RWPE1 (cell line): ENCODE data around the gene GMPR2.
"Not testable (repeated sequence)": the region's sequence is repeated elsewhere in the genome, so short reads cannot be mapped to it uniquely, and the experiment has no call there.

Experiments
- CTCF ChIA-PET: fragments of 350-600 bp; sonication (Branson Sonifier 250); formaldehyde crosslinking; extraction: SDS; loops from one replicate; lab custom pipeline; 2021; lab: Yijun Ruan, JAX
- POLR2A ChIA-PET: fragments of 400-600 bp; formaldehyde crosslinking; extraction: SDS; loops from one replicate; lab custom pipeline; 2020; ENCODE audit warnings: antibody characterized with exemption; ENCODE audit not compliant: low non-redundant PET; lab: Yijun Ruan, JAX
- DNase-seq: peaks from one replicate; pipeline ENCODE4 v3.0.0; 2012; ENCODE audit warnings: low spot score
- H3K27ac ChIP-seq: fragments of 450-650 bp; 2 replicates; pipeline ENCODE4 v1.5.1; 2017
- TF ChIP-seq, protein P1 (sequence below): fragments of 450-650 bp; conservative IDR thresholded peaks from 2 replicates; pipeline ENCODE4 v1.5.1; 2017; ENCODE audit warnings: low read depth, mild to moderate bottlenecking

GMPR2 gene

DNA sequence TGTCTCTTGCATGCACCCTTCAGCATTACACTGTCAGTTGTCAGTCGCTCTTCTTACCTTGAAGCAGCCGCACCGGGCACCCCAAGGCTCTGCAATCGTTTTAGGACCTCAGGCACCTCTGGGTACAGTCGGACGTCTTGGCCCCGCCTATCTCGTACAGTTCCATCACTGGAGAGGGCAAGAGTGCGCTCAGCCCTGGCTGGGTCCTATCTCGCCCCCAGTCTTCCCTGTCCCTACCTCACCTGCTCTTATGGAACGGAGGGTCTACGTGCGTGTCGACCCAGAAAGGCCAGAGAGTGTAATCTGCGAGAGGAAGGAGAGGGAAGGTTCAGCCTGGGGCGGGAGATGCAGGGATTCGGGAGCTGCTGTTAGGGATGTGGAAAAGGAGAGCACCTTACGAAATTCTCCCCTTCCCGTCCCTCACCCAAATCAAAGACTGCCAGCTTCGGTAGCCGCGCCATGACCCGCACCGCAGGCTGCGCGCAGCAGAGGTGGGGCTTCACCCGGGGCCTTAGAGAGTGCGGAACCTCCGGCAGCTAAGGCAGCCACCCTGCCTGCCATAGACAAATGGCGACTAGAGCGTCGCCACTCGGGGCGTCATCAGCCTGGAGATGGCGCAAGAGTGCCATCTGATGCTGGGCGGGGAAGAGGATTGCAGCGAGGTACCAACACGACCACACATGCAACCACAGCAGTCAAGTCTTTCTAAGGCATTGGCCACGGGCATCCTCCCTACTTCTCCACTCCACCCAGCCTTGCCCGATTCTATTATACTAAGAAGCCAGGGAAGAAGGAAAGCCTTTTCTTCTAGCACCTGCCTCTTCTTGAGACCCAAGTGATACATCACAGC lies 17.0 kb upstream of the GMPR2 start, which contains the start of gene MDP1:
Gene MDP1 (minus strand): TSS at position 572 of the 850 bp plus-strand sequence. CDS start 111 bp downstream, at position 461.
- ChIA-PET POLR2A (no interaction called here), CTCF (interaction anchor here (1.0 to 1.2 kb wide), 2 partner anchors 17 to 27 kb away, joined by 3 read pairs; partner anchors contain the start of genes GMPR2 and IPO4)
- TF ChIP-seq, protein P1, sequence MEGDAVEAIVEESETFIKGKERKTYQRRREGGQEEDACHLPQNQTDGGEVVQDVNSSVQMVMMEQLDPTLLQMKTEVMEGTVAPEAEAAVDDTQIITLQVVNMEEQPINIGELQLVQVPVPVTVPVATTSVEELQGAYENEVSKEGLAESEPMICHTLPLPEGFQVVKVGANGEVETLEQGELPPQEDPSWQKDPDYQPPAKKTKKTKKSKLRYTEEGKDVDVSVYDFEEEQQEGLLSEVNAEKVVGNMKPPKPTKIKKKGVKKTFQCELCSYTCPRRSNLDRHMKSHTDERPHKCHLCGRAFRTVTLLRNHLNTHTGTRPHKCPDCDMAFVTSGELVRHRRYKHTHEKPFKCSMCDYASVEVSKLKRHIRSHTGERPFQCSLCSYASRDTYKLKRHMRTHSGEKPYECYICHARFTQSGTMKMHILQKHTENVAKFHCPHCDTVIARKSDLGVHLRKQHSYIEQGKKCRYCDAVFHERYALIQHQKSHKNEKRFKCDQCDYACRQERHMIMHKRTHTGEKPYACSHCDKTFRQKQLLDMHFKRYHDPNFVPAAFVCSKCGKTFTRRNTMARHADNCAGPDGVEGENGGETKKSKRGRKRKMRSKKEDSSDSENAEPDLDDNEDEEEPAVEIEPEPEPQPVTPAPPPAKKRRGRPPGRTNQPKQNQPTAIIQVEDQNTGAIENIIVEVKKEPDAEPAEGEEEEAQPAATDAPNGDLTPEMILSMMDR: peak; percentile 73
- peak; percentile 85 for DNase-seq
- H3K27ac ChIP-seq: peak within 1 kb of the TSS; percentile 94

DNA sequence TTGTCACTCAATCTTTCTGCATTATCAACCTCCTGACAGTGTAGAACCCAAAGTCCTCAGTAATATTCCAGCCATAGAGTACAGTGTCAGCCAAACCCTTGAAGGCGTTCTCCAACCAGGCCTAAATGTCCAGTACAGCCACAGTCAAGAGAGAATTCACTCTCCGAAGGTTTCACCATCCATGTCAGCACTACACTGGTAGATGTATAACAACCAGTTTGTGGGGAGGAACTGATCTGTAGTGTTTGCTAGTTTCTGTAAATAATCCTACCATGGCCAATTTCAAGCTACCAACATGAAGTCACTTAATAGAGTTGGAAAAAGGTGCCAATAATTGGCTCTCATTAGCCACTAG lies 16.4 kb upstream of the GMPR2 start:
- ChIA-PET POLR2A (no interaction called here), CTCF (interaction anchor here (0.6 to 1.2 kb wide), 3 partner anchors 9 to 28 kb away, joined by 3 to 4 read pairs (median 3); partner anchors contain the start of genes GMPR2 and IPO4)
- H3K27ac ChIP-seq: peak overlapping the region; percentile 94
- TF ChIP-seq, protein P1: no peak
- DNase-seq: no peak

DNA sequence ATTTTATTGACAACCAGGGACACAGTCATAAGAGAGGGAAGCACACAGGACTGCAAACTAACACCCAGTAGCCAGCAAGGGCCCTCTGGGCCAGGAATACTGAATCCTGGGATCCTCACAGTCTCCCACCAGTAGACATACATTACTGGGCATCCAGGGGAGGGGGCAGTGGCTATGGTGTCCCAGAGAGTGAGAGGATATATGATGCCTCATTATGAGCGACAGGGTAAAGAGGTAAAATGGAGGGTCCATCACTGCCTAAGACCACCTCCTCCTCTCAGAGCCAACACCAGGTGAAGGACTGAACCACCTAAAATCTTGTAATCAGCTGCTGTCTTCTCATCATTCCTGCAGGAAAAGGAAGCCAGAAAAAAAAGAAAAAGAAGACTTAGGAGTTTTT lies 15.9 kb upstream of the GMPR2 start:
- CTCF ChIA-PET: interaction anchor here (0.6 to 1.2 kb wide), 3 partner anchors 9 to 47 kb away, joined by 3 to 4 read pairs (median 3); partner anchors contain the start of gene GMPR2
- POLR2A ChIA-PET, DNase-seq: not testable (repeated sequence)
- peak overlapping the region; percentile 45 for H3K27ac ChIP-seq

DNA sequence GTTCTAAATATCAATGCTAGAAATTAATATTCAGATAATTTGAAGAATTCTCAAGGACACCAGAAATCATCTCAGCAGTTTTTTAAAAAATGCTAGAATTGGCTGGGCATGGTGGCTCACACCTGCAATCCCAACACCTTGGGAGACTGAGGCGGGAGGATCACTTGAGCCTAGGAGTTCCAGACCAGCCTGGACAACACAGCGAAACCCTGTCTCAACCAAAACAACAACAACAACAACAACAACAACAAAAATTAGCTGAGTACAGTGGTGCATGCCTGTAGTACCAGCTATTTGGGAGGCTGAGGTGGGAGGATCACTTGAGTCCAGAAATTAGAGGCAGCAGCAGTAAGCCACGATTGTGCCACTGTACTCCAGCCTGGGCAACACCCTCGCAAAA lies 13.6 kb upstream of the GMPR2 start:
- ChIA-PET POLR2A (no interaction called here), CTCF (no interaction called here)
- DNase-seq: no peak
- TF ChIP-seq, protein P1: no peak
- peak overlapping the region; percentile 32; the same call in 1 of the 2 replicates for H3K27ac ChIP-seq

DNA sequence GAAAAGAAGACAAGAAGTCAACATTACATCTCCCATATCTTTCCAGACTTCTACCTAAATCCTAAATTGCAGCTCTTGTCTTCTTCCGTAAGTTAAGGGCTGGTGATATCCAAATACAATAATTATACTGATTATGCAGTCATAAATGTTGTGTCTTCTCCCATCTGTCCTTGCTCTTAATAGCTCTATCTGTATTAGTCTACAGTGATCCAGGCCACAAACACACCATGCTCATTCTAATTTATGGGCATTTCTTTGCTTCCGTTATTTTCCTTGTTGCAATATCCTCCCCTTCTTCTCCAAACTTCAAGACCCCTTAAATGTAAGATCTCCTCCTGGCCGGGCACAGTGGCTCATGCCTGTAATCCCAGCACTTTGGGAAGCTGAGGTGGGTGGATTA lies 13.2 kb upstream of the GMPR2 start:
- TF ChIP-seq, protein P1: no peak
- ChIA-PET CTCF (no interaction called here), POLR2A (interaction anchor here (0.6 kb wide), 1 partner anchor 9 kb away, joined by 3 read pairs; no protein-coding TSS in a partner anchor)
- H3K27ac ChIP-seq: no peak overlapping the region
- no peak for DNase-seq

DNA sequence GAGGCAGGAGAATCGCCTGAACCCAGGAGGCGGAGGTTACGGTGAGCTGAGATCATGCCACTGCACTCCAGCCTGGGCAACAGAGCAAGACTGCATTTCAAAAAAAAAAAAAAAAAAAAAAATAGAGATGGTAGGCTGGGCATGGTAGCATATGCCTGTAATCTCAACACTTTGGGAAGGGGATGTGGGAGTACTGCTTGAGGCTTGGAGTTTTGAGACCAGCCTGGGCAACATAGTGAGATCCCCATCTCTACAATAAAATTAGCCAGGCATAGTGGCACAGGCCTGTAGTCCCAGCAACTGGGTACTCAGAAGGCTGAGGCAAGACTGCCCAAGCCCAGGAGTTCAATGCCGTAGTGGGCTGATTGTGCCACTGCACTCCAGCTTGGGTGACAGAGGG lies 9.7 kb upstream of the GMPR2 start:
- CTCF ChIA-PET, DNase-seq, POLR2A ChIA-PET, H3K27ac ChIP-seq: not testable (repeated sequence)

DNA sequence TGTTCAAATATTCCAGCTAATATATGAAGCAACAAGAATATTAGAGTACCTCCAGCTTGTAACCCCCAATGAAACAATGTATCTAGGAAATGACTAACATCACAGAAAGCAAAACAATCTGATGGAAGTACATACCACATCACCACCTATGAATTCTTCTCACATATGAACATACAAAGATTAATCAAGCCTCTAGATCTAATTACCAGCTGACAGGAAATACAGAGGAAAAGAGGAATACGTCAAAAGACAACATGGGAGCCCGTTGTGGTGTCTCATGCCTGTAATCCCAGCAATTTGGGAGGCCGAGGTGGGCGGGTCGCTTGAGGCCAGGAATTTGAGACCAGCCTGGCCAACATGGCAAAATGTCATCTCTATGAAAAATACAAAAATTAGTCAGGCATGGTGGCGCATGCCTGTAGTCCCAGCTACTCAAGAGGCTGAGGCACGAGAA lies 8.1 kb upstream of the GMPR2 start:
- DNase-seq: peak; percentile 78
- H3K27ac ChIP-seq: peak overlapping the region; percentile 85
- TF ChIP-seq, protein P1: no peak
- ChIA-PET POLR2A (no interaction called here), CTCF (interaction anchor here (0.6 to 0.9 kb wide), 2 partner anchors 18 to 74 kb away, joined by 3 read pairs; no protein-coding TSS in a partner anchor)
